HepG2 (cell line): Measurements from ENCODE around the gene FIBP. TPM values are rescaled to one million over a fixed set of nuclear protein-coding genes. Genes with fewer than 3 reads are reported as not detected.

ENCODE experiments used
- ATAC-seq: fragments of 200-7000 bp; cut with Tn5 transposase; 3 replicates; pipeline ENCODE4 v1.9.1; 2020; ENCODE audit warnings: mild to moderate bottlenecking, moderate library complexity
- BruUV-seq: library from RNA; stranded (reverse); fragments of 400-500 nt; replicated peaks from 2 replicates; lab custom pipeline; 2021; lab: Mats Ljungman, UMichigan
- CTCF ChIA-PET: fragments of 300-600 bp; formaldehyde crosslinking; extraction: SDS; loops from one replicate; lab custom pipeline; 2021; ENCODE audit warnings: low total read pairs, inconsistent platforms, low intra/inter-chr PET ratio; lab: Yijun Ruan, JAX
- POLR2A ChIA-PET: fragments of 350-600 bp; sonication (Branson Sonifier 250); formaldehyde crosslinking; loops from one replicate; lab custom pipeline; 2020; ENCODE audit warnings: antibody characterized with exemption, inconsistent platforms; lab: Yijun Ruan, JAX
- DNase-seq: peaks from one replicate; pipeline ENCODE4 v3.0.0-alpha.2; 2015; ENCODE audit warnings: low spot score
- FAIRE-seq: peaks from 3 replicates; lab custom pipeline; 2011; peaks lifted over from hg19 to GRCh38; lab: Jason Lieb, UNC
- H2AFZ ChIP-seq: one replicate; pipeline ENCODE4 v1.6.1; 2011; ENCODE audit warnings: low read length, inconsistent platforms
- H3K27ac ChIP-seq: fragments of 300-600 bp; 3 replicates; pipeline ENCODE4 v1.8.0; 2011; ENCODE audit warnings: mixed run types, mild to moderate bottlenecking, mixed read lengths, low read length, inconsistent platforms; ENCODE audit not compliant: insufficient read depth; ENCODE audit errors: extremely low read length
- H3K27me3 ChIP-seq, 2 experiments: fragments of 200-600 bp in 1 of 2; 2 replicates in 1 of 2; 3 replicates in 1 of 2; pipeline versions ENCODE4 v1.6.0 to v1.8.0; 2011; ENCODE audit warnings: low read length in 2 of 2, mild to moderate bottlenecking in 2 of 2, moderate library complexity in 2 of 2, inconsistent platforms in 1 of 2; ENCODE audit not compliant: insufficient read depth in 2 of 2, control insufficient read depth in 1 of 2
- H3K36me3 ChIP-seq, 2 experiments: fragments of 200-600 bp in 1 of 2; replicated peaks in 1 of 2; 2 replicates in 1 of 2; 3 replicates in 1 of 2; pipeline versions ENCODE4 v1.5.1 to v1.8.0; 2011; ENCODE audit warnings: low read length in 2 of 2, inconsistent platforms in 1 of 2; ENCODE audit not compliant: insufficient read depth in 2 of 2, control insufficient read depth in 1 of 2
- H3K4me1 ChIP-seq: 2 replicates; pipeline ENCODE4 v1.5.1; 2012; ENCODE audit warnings: low read length, inconsistent platforms; ENCODE audit not compliant: insufficient read depth
- H3K4me2 ChIP-seq: 2 replicates; pipeline ENCODE4 v1.6.0; 2011; ENCODE audit warnings: low read depth, low read length, inconsistent platforms
- H3K4me3 ChIP-seq, 3 experiments: fragments of 200-600 bp in 1 of 3; sonication (generic), shearing (Covaris generic) in 1 of 3; replicated peaks in 1 of 3; 2 replicates each; pipeline ENCODE4 v1.5.1; 2011 to 2016; ENCODE audit warnings: low read length in 3 of 3, inconsistent platforms in 2 of 3, low read depth in 2 of 3, mild to moderate bottlenecking in 2 of 3, control low read depth in 1 of 3, mixed read lengths in 1 of 3; ENCODE audit not compliant: insufficient read depth in 1 of 3
- H3K79me2 ChIP-seq: one replicate; pipeline ENCODE4 v1.6.1; 2011; ENCODE audit warnings: low read length, inconsistent platforms; ENCODE audit not compliant: insufficient read depth
- H3K9ac ChIP-seq: 2 replicates; pipeline ENCODE4 v1.6.0; 2011; ENCODE audit warnings: mild to moderate bottlenecking, low read depth, low read length, inconsistent platforms; ENCODE audit not compliant: insufficient read depth
- H3K9me3 ChIP-seq: 2 replicates; pipeline ENCODE4 v1.5.1; 2012; ENCODE audit warnings: mild to moderate bottlenecking, low read length
- H4K20me1 ChIP-seq: 2 replicates; pipeline ENCODE4 v1.6.0; 2011; ENCODE audit warnings: inconsistent platforms, mild to moderate bottlenecking, low read length, moderate library complexity; ENCODE audit not compliant: insufficient read depth
- AGO2 ChIP-seq: fragments of 200-400 bp; formaldehyde crosslinking; optimal IDR thresholded peaks from 2 replicates; pipeline ENCODE3; 2017; ENCODE audit warnings: mild to moderate bottlenecking, low read depth, low read length, moderate library complexity
- BORCS8-MEF2B ChIP-seq: sonication (generic); formaldehyde crosslinking; IDR thresholded peaks from 2 replicates; pipeline ENCODE4 v1.8.0; 2022; ENCODE audit warnings: mild to moderate bottlenecking, missing genetic modification reagents
- CEBPB ChIP-seq: IDR thresholded peaks from 2 replicates; pipeline ENCODE4 v1.6.1; 2011; ENCODE audit warnings: low read depth, low read length, improper control_type of control experiment, borderline replicate concordance
- GABPB1 ChIP-seq: IDR thresholded peaks from 2 replicates; pipeline ENCODE4 v1.6.1; 2016; ENCODE audit warnings: mild to moderate bottlenecking, missing genetic modification reagents, moderate library complexity, missing compliant biosample characterization
- MAZ ChIP-seq, 2 experiments: sonication (generic) in 1 of 2; formaldehyde crosslinking in 1 of 2; IDR thresholded peaks; 2 replicates each; pipeline versions ENCODE4 v1.5.0 to v1.6.1; 2012 to 2020; ENCODE audit warnings: low read depth in 2 of 2, mild to moderate bottlenecking in 2 of 2, borderline replicate concordance in 1 of 2, improper control_type of control experiment in 1 of 2, low read length in 1 of 2, missing genetic modification reagents in 1 of 2, moderate library complexity in 1 of 2
- MYPOP ChIP-seq: sonication (generic); formaldehyde crosslinking; IDR thresholded peaks from 2 replicates; pipeline ENCODE4 v1.8.1; 2023; ENCODE audit warnings: mild to moderate bottlenecking, moderate library complexity, missing genetic modification reagents
- NFYB ChIP-seq: sonication (generic); formaldehyde crosslinking; IDR thresholded peaks from 2 replicates; pipeline ENCODE4 v1.4.0; 2020; ENCODE audit warnings: missing genetic modification reagents
- RBFOX2 ChIP-seq: fragments of 200-400 bp; formaldehyde crosslinking; IDR thresholded peaks from 2 replicates; pipeline ENCODE4 v1.6.1; 2017; ENCODE audit warnings: low read depth, mild to moderate bottlenecking, low read length
- SP140L ChIP-seq: sonication (generic); formaldehyde crosslinking; IDR thresholded peaks from 2 replicates; pipeline ENCODE4 v1.4.0; 2020; ENCODE audit warnings: missing genetic modification reagents, borderline replicate concordance
- ZNF224 ChIP-seq: sonication (generic); formaldehyde crosslinking; IDR thresholded peaks from 2 replicates; pipeline ENCODE4 v1.5.0; 2020; ENCODE audit warnings: mild to moderate bottlenecking, missing genetic modification reagents
- ZNF253 ChIP-seq: sonication (generic); formaldehyde crosslinking; IDR thresholded peaks from 2 replicates; pipeline ENCODE4 v1.8.0; 2022; ENCODE audit warnings: mild to moderate bottlenecking, missing genetic modification reagents, borderline replicate concordance
- ZNF501 ChIP-seq: sonication (generic); formaldehyde crosslinking; IDR thresholded peaks from 2 replicates; pipeline ENCODE4 v1.5.1; 2020; ENCODE audit warnings: mild to moderate bottlenecking, moderate library complexity, missing genetic modification reagents
- ZNF570 ChIP-seq: sonication (generic); formaldehyde crosslinking; IDR thresholded peaks from 2 replicates; pipeline ENCODE4 v1.4.0; 2020; ENCODE audit warnings: mild to moderate bottlenecking, missing genetic modification reagents, borderline replicate concordance
- ZNF746 ChIP-seq: sonication (generic); formaldehyde crosslinking; IDR thresholded peaks from 2 replicates; pipeline ENCODE4 v1.8.0; 2022; ENCODE audit warnings: mild to moderate bottlenecking, missing genetic modification reagents
- WGBS: methylation state at CpG from one replicate; pipeline ENCODE4 v1.1.6; 2017; ENCODE audit warnings: low lambda C conversion rate; 5-methylcytosine and 5-hydroxymethylcytosine counted together
- in situ Hi-C: cut with HindIII; loops from 2 replicates; pipeline ENCODE4 v1.10.0; 2017; ENCODE audit warnings: low pct_unique_long_range_greater_than_20kb; ENCODE audit not compliant: extremely low pct_ligation_motif_present
- intact Hi-C: fragments of 100-400 bp; cut with micrococcal nuclease; formaldehyde crosslinking; loops from one replicate; pipeline ENCODE4 v1.10.0; 2022; ENCODE audit not compliant: unreplicated experiment
- polyA plus RNA-seq, 8 experiments: library from polyadenylated mRNA; depleted of rRNA in 3 of 8; stranded (reverse) in 7 of 8; unstranded in 1 of 8; fragments of >200 nt; fragmentation: Illumina TruSeq in 4 of 8; extraction: Trizol in 4 of 8; gene quantifications; 2 replicates each; pipeline versions ENCODE4 v1.2.1 to v1.2.3, GENCODE V29; 2011 to 2016; ENCODE audit warnings: low read depth in 4 of 8, missing spikeins in 1 of 8, mixed read lengths in 1 of 8; ENCODE audit not compliant: insufficient read depth in 1 of 8
- total RNA-seq, 5 experiments: library from RNA; depleted of rRNA; stranded (reverse); fragments of >200 nt; fragmentation: Illumina TruSeq; extraction: Trizol; gene quantifications; 2 replicates each; pipeline ENCODE4 v1.2.3, GENCODE V29; 2016; ENCODE audit warnings: low read depth in 1 of 5
- TF ChIP-seq, protein P1 (sequence below): fragments of 450-650 bp; IDR thresholded peaks from 2 replicates; pipeline ENCODE4 v1.6.1; 2017
- TF ChIP-seq, protein P2 (sequence below): fragments of 450-650 bp; IDR thresholded peaks from 2 replicates; pipeline ENCODE4 v1.6.1; 2017; ENCODE audit warnings: mild to moderate bottlenecking
- TF ChIP-seq, protein P3 (sequence below): sonication (generic); formaldehyde crosslinking; IDR thresholded peaks from 2 replicates; pipeline ENCODE4 v1.8.0; 2022; ENCODE audit warnings: missing genetic modification reagents, mild to moderate bottlenecking, inconsistent platforms, borderline replicate concordance

The FIBP gene
- total and polyA plus RNA-seq, 2 of the 13 experiments (the other 11 are each of a cell fraction or from before 2014, with no cell fraction given) = 42.9 to 62.1 TPM

GRCh38 chr11:65917434-65918210 lies 29.4 kb upstream of the FIBP start:
- peaks cover 11% of the 10 kb centered on the region for H3K79me2 ChIP-seq
- no peak for FAIRE-seq
- no TSS peak for BruUV-seq
- TF ChIP-seq RBFOX2 (peak; percentile 72), AGO2 (peak; percentile 77), BORCS8-MEF2B (no peak), NFYB (CRISPR knock-in tag) (no peak), GABPB1 (CRISPR knock-in tag) (peak; percentile 21; the same call in 1 of the 2 replicates), ZNF224 (no peak), CEBPB (no peak), ZNF746 (CRISPR knock-in tag) (no peak), SP140L (CRISPR knock-in tag) (no peak), ZNF570 (CRISPR knock-in tag) (no peak), MAZ (IDR thresholded peaks at IDR 0.05; ENCODE audit: borderline replicate concordance, low read depth, low read length) (no peak), MAZ (CRISPR knock-in tag; IDR thresholded peaks at IDR 0.05; ENCODE audit: low read depth) (no peak), MYPOP (CRISPR knock-in tag) (no peak), ZNF501 (CRISPR knock-in tag) (peak; percentile 42), ZNF253 (CRISPR knock-in tag) (no peak)
- TF ChIP-seq, protein P1, sequence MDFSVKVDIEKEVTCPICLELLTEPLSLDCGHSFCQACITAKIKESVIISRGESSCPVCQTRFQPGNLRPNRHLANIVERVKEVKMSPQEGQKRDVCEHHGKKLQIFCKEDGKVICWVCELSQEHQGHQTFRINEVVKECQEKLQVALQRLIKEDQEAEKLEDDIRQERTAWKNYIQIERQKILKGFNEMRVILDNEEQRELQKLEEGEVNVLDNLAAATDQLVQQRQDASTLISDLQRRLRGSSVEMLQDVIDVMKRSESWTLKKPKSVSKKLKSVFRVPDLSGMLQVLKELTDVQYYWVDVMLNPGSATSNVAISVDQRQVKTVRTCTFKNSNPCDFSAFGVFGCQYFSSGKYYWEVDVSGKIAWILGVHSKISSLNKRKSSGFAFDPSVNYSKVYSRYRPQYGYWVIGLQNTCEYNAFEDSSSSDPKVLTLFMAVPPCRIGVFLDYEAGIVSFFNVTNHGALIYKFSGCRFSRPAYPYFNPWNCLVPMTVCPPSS = no peak
- TF ChIP-seq, protein P2, sequence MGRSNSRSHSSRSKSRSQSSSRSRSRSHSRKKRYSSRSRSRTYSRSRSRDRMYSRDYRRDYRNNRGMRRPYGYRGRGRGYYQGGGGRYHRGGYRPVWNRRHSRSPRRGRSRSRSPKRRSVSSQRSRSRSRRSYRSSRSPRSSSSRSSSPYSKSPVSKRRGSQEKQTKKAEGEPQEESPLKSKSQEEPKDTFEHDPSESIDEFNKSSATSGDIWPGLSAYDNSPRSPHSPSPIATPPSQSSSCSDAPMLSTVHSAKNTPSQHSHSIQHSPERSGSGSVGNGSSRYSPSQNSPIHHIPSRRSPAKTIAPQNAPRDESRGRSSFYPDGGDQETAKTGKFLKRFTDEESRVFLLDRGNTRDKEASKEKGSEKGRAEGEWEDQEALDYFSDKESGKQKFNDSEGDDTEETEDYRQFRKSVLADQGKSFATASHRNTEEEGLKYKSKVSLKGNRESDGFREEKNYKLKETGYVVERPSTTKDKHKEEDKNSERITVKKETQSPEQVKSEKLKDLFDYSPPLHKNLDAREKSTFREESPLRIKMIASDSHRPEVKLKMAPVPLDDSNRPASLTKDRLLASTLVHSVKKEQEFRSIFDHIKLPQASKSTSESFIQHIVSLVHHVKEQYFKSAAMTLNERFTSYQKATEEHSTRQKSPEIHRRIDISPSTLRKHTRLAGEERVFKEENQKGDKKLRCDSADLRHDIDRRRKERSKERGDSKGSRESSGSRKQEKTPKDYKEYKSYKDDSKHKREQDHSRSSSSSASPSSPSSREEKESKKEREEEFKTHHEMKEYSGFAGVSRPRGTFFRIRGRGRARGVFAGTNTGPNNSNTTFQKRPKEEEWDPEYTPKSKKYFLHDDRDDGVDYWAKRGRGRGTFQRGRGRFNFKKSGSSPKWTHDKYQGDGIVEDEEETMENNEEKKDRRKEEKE = no peak
- TF ChIP-seq, protein P3, sequence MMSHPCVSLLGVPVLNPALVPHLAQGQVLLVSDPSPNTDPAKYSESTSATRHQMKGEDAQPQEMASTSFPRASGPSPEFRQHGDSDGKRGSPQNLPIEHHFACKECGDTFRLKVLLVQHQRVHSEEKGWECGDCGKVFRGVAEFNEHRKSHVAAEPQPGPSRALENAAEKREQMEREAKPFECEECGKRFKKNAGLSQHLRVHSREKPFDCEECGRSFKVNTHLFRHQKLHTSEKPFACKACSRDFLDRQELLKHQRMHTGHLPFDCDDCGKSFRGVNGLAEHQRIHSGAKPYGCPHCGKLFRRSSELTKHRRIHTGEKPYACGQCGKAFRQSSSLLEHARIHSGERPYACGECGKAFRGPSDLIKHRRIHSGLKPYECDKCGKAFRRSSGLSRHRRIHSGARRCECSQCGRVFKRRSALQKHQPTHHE (CRISPR knock-in tag) = no peak

More at GRCh38 chr11:65917434-65918210, 29.4 kb upstream of the FIBP start:
- peak overlapping the region; percentile 98 for H3K9ac ChIP-seq
- ATAC-seq = no peak
- no peak overlapping the region for H2AFZ ChIP-seq
- peak overlapping the region; percentile 73 for H3K4me2 ChIP-seq
- H3K9me3 ChIP-seq = no peaks in the 10 kb centered on the region
- peaks cover 0 to 2% of the 10 kb centered on the region in 2 experiments; a peak in 1 of 5 replicates for H3K27me3 ChIP-seq
- DNase-seq = no peak
- in situ Hi-C loops (no loop called here), intact Hi-C loops (loop anchor here (2.0 kb wide), 1 partner anchor 27 kb away; the partner anchor contains the start of gene CCDC85B)
- POLR2A ChIA-PET = interaction anchor here (0.6 to 5.0 kb wide), 7 partner anchors 9 to 43 kb away, joined by 3 to 59 read pairs (median 5); partner anchors contain the start of genes CCDC85B, FIBP and FOSL1
- H3K4me3 ChIP-seq = peak overlapping the region; percentile 88 to 98 (median 92)
- CTCF ChIA-PET = no interaction called here
- no peaks in the 10 kb centered on the region for H4K20me1 ChIP-seq
- peaks cover 53% of the 10 kb centered on the region for H3K4me1 ChIP-seq
- peak overlapping the region; percentile 75 for H3K27ac ChIP-seq
- H3K36me3 ChIP-seq = no peaks in the 10 kb centered on the region; a peak in 1 of 5 replicates
- 95% methylated on average over 18 of the region's 35 CpGs for WGBS
